Panc1 (cell line): ENCODE data around the gene RHPN2. TPM values are rescaled to one million over a fixed set of nuclear protein-coding genes. Genes with fewer than 3 reads are reported as not detected.
"Not testable (repeated sequence)": the region's sequence is repeated elsewhere in the genome, so short reads cannot be mapped to it uniquely, and the experiment has no call there.

ENCODE experiments used
- ATAC-seq: fragments of 200-7000 bp; cut with Tn5 transposase; 2 replicates; pipeline ENCODE4 v1.9.1; 2020; ENCODE audit warnings: mild to moderate bottlenecking, moderate library complexity
- BruUV-seq: library from RNA; stranded (reverse); fragments of 400-500 nt; replicated peaks from 2 replicates; lab custom pipeline; 2021; lab: Mats Ljungman, UMichigan
- CTCF ChIA-PET: fragments of 300-600 bp; sonication (Branson Sonifier 250); formaldehyde crosslinking; loops from one replicate; lab custom pipeline; 2022; ENCODE audit warnings: antibody characterized with exemption; lab: Charles Lee
- POLR2A ChIA-PET: fragments of 300-600 bp; sonication (Branson Sonifier 250); formaldehyde crosslinking; loops from one replicate; lab custom pipeline; 2022; ENCODE audit warnings: antibody characterized with exemption; lab: Charles Lee
- DNase-seq: peaks from one replicate; pipeline ENCODE4 v3.0.0-alpha.2; 2010; ENCODE audit warnings: low read depth, low spot score
- H3K27ac ChIP-seq: 2 replicates; pipeline ENCODE4 v1.5.1; 2011; ENCODE audit warnings: mild to moderate bottlenecking, low read length, inconsistent platforms
- H3K27me3 ChIP-seq: fragments of 200-500 bp; sonication (Bioruptor generic); 2 replicates; pipeline ENCODE4 v1.6.0; 2014; ENCODE audit warnings: low read length, inconsistent platforms; ENCODE audit not compliant: control insufficient read depth, insufficient read depth
- H3K36me3 ChIP-seq: fragments of 200-500 bp; sonication (Bioruptor generic); 2 replicates; pipeline ENCODE4 v1.5.1; 2014; ENCODE audit warnings: inconsistent platforms, mild to moderate bottlenecking, low read length, moderate library complexity; ENCODE audit not compliant: control insufficient read depth, insufficient read depth
- H3K4me1 ChIP-seq: 2 replicates; pipeline ENCODE4 v1.5.1; 2011; ENCODE audit warnings: inconsistent platforms, mild to moderate bottlenecking, low read length, moderate library complexity; ENCODE audit not compliant: control insufficient read depth, insufficient read depth
- H3K4me3 ChIP-seq, 2 experiments: 2 replicates each; pipeline ENCODE4 v1.5.1; 2011 to 2012; ENCODE audit warnings: low read depth in 2 of 2, low read length in 2 of 2, mild to moderate bottlenecking in 2 of 2, inconsistent platforms in 1 of 2, moderate library complexity in 1 of 2
- H3K9me3 ChIP-seq: fragments of 200-500 bp; sonication (Bioruptor generic); 2 replicates; pipeline ENCODE4 v1.5.1; 2014; ENCODE audit warnings: low read depth, mild to moderate bottlenecking, inconsistent platforms, low read length, moderate library complexity; ENCODE audit not compliant: control insufficient read depth, insufficient read depth
- CTCF ChIP-seq: fragments of 450-650 bp; IDR thresholded peaks from 2 replicates; pipeline ENCODE4 v1.5.1; 2017; ENCODE audit warnings: mild to moderate bottlenecking
- POLR2AphosphoS5 ChIP-seq: IDR thresholded peaks from 2 replicates; pipeline ENCODE4 v1.6.1; 2012; ENCODE audit warnings: mild to moderate bottlenecking, low read depth, low read length, moderate library complexity
- REST ChIP-seq, 2 experiments: IDR thresholded peaks; 2 replicates each; pipeline ENCODE4 v1.6.1; 2011 to 2012; ENCODE audit warnings: low read depth in 2 of 2, control low read depth in 1 of 2, low read length in 1 of 2, mild to moderate bottlenecking in 1 of 2, moderate library complexity in 1 of 2; ENCODE audit not compliant: insufficient read depth in 1 of 2
- SIN3A ChIP-seq: IDR thresholded peaks from 2 replicates; pipeline ENCODE4 v1.6.1; 2012; ENCODE audit warnings: low read depth, mild to moderate bottlenecking, low read length, moderate library complexity, borderline replicate concordance; ENCODE audit not compliant: insufficient read depth
- TCF7L2 ChIP-seq: IDR thresholded peaks from 2 replicates; pipeline ENCODE4 v1.6.1; 2011; ENCODE audit warnings: mild to moderate bottlenecking, low read depth, low read length, inconsistent platforms
- in situ Hi-C: cut with HindIII; loops from 2 replicates; pipeline ENCODE4 v1.10.0; 2016; ENCODE audit warnings: low sequenced_read_pairs, low pct_unique_long_range_greater_than_20kb
- intact Hi-C: fragments of 100-400 bp; cut with micrococcal nuclease; formaldehyde crosslinking; loops from one replicate; pipeline ENCODE4 v1.10.0; 2022; ENCODE audit not compliant: unreplicated experiment
- total RNA-seq: library from RNA; stranded (reverse); gene quantifications from one replicate; pipeline ENCODE4 v1.2.1, GENCODE V29; 2021; ENCODE audit not compliant: unreplicated experiment

The RHPN2 gene
- total RNA-seq, 1 experiment from 2014 or later = 227 TPM

- in situ Hi-C loops = no loop called here
- H3K9me3 ChIP-seq = no peaks in the 10 kb centered on the region
- DNase-seq = no peak
- CTCF ChIA-PET = no interaction called here
- TSS peak; percentile 25 for BruUV-seq
- POLR2A ChIA-PET = interaction anchor here (0.9 kb wide), 1 partner anchor 9 kb away, joined by 3 read pairs; no protein-coding TSS in a partner anchor
- H3K4me3 ChIP-seq = no peak overlapping the region
- no peaks in the 10 kb centered on the region for H3K27me3 ChIP-seq
- TF ChIP-seq POLR2AphosphoS5 (no peak), REST (IDR thresholded peaks at IDR 0.05; ENCODE audit: insufficient read depth in 1 of 2, low read depth in 2 of 2, low read length in 1 of 2) (no peak), TCF7L2 (no peak), SIN3A (no peak), CTCF (no peak)
- intact Hi-C loops = no loop called here
- H3K4me1 ChIP-seq = peaks cover 78% of the 10 kb centered on the region
- ATAC-seq = 0 out of 2 replicates have a peak, but pooled peaks have one; percentile 24
- H3K27ac ChIP-seq = peak overlapping the region; percentile 85
- H3K36me3 ChIP-seq = peaks cover 3% of the 10 kb centered on the region; the same call in 1 of the 2 replicates
These were observed 17.3 kb downstream of the RHPN2 start for GRCh38 chr19:33047422-33047821.

- not testable (repeated sequence) for BruUV-seq
These were observed 22.9 kb downstream of the RHPN2 start for GRCh38 chr19:33041828-33042160.

More at GRCh38 chr19:33041828-33042160, 22.9 kb downstream of the RHPN2 start:
- H3K27me3 ChIP-seq, DNase-seq, H3K36me3 ChIP-seq, intact Hi-C loops, in situ Hi-C loops, H3K9me3 ChIP-seq: not testable (repeated sequence)
- ChIA-PET POLR2A (interaction anchor here (0.5 to 0.9 kb wide), 3 partner anchors 15 to 89 kb away, joined by 4 to 10 read pairs (median 9); no protein-coding TSS in a partner anchor), CTCF (interaction anchor here (0.6 kb wide), 1 partner anchor 15 kb away, joined by 5 read pairs; no protein-coding TSS in a partner anchor)
- Histone ChIP-seq H3K4me3 (peak overlapping the region in 1 of 2 experiments; percentile 23; a peak in 2 of 4 replicates), H3K4me1 (peaks cover 64% of the 10 kb centered on the region), H3K27ac (peak overlapping the region; percentile 96)
- ATAC-seq = peak; percentile 46
